ENCODE measurements around the gene SGCD.

GRCh38 chr5:156585999-156586398 is 259.0 kb downstream of the SGCD start:
- TF ChIP-seq POLR2AphosphoS5 (IDR thresholded peaks at IDR 0.05; ENCODE audit: borderline replicate concordance, low read depth, low read length): no peak
- no peak for TF ChIP-seq EZH2 (IDR thresholded peaks at IDR 0.05)
